Stomach (tissue), 19 donors: ENCODE measurements around the gene MTNR1B. TPM values are rescaled to one million over a fixed set of nuclear protein-coding genes. Genes with fewer than 3 reads are reported as not detected.

Experiments used
- DNase-seq, 2 donors: peaks; one replicate each; pipeline versions ENCODE4 v3.0.0 to v3.0.0-alpha.2; 2013 to 2019
- H3K27ac ChIP-seq, 5 donors: fragments of 200-600 bp in 4 of 5; sonication (generic) in 4 of 5; one replicate each; pipeline ENCODE4 v1.5.1; 2013 to 2019; ENCODE audit warnings: mild to moderate bottlenecking in 1 of 5, moderate library complexity in 1 of 5
- H3K27me3 ChIP-seq, 3 donors: fragments of 200-600 bp; sonication (generic); one replicate each; pipeline ENCODE4 v1.5.1; 2017 to 2019; ENCODE audit warnings: mixed run types in 1 of 3
- H3K36me3 ChIP-seq, 4 donors: fragments of 200-600 bp; sonication (generic); 1 replicate in 3 of 4; 2 replicates in 1 of 4; pipeline ENCODE4 v1.5.1; 2016 to 2019
- H3K4me1 ChIP-seq, 4 donors: fragments of 200-600 bp; sonication (generic); one replicate each; pipeline ENCODE4 v1.5.1; 2016 to 2019
- H3K4me3 ChIP-seq, 4 donors: fragments of 200-600 bp; sonication (generic) in 3 of 4; one replicate each; pipeline ENCODE4 v1.5.1; 2016 to 2019; ENCODE audit warnings: mild to moderate bottlenecking in 1 of 4
- H3K9me3 ChIP-seq, 4 donors: fragments of 200-600 bp; sonication (generic); one replicate each; pipeline ENCODE4 v1.5.1; 2016 to 2019
- EP300 ChIP-seq: sonication (generic); formaldehyde crosslinking; IDR thresholded peaks from one replicate; pipeline ENCODE4 v1.6.1; 2017; ENCODE audit warnings: antibody characterized with exemption
- POLR2A ChIP-seq, 4 donors: fragments of 450-650 bp; IDR thresholded peaks; one replicate each; pipeline ENCODE4 v1.6.1; 2016; ENCODE audit warnings: antibody characterized with exemption in 4 of 4, control low read depth in 2 of 4, mild to moderate bottlenecking in 1 of 4, moderate library complexity in 1 of 4
- POLR2AphosphoS5 ChIP-seq, 3 donors: sonication (generic); formaldehyde crosslinking; IDR thresholded peaks; one replicate each; pipeline ENCODE4 v1.6.1; 2016; ENCODE audit warnings: antibody characterized with exemption in 3 of 3
- WGBS, 5 donors: extraction: QIAGEN DNeasy Blood & Tissue Kit in 3 of 5; methylation state at CpG; one replicate each; pipeline versions ENCODE4 v1.1.5 to v1.1.7; 2013 to 2018; 5-methylcytosine and 5-hydroxymethylcytosine counted together
- intact Hi-C: fragments of 100-400 bp; cut with DNase I; formaldehyde crosslinking; loops from one replicate; pipeline ENCODE4 v1.15.1; 2023; ENCODE audit warnings: low total_unique reads
- long read RNA-seq, 10 donors: transcript quantifications; one replicate each; lab custom pipeline, GENCODE V29; 2026
- polyA plus RNA-seq, 3 donors: library from polyadenylated mRNA; stranded (reverse); fragments of 200-250 nt; gene quantifications; one replicate each; pipeline ENCODE4 v1.2.3, GENCODE V29; 2013
- total RNA-seq, 5 donors: library from RNA; depleted of rRNA; stranded (reverse); fragments of >200 nt; gene quantifications; one replicate each; pipeline versions ENCODE4 v1.1.0 to v1.2.3, GENCODE V29; 2014 to 2016
- TF ChIP-seq, protein P1 (sequence below), 7 experiments: fragments of 450-650 bp in 4 of 7; fragments of 200-600 bp in 3 of 7; sonication (generic) in 3 of 7; IDR thresholded peaks; one replicate each; pipeline ENCODE4 v1.5.1; 2016 to 2019; ENCODE audit warnings: antibody characterized with exemption in 7 of 7, control low read depth in 2 of 7, mild to moderate bottlenecking in 1 of 7
- donor health status: healthy with polysubstance abuse.
- donor health status: Bipolar disorder and iron deficiency.
- donor health status: healthy.

Gene MTNR1B
- total RNA-seq = 1 to 10 TPM in 1 of 5 donors, not detected in 4; 1.0 TPM
- polyA plus RNA-seq = not detected
- long read RNA-seq, donor 1 = 0 reads
- long read RNA-seq, donor 2, partial matches to known transcripts = 0 of 1 reads
- long read RNA-seq, donor 2, other reads (novel, unspliced or antisense) = 0 of 1 reads
- long read RNA-seq, donor 3 = 0 reads
- long read RNA-seq, donor 4 = 0 reads
- long read RNA-seq, donor 5 = 0 reads
- long read RNA-seq, donor 6 = 0 reads
- long read RNA-seq, donor 7 = 0 reads
- long read RNA-seq, donor 8 = 0 reads
- long read RNA-seq, donor 9 = 0 reads
- long read RNA-seq, donor 10 = 0 reads

- no peaks in the 10 kb centered on the region for H3K36me3 ChIP-seq
- intact Hi-C loops = no loop called here
- no peak within 1 kb of the TSS for H3K27ac ChIP-seq
- DNase-seq = peak in 1 of 2 donors; percentile 39
- no peak for TF ChIP-seq POLR2AphosphoS5 (IDR thresholded peaks at IDR 0.05)
- TF ChIP-seq, protein P1, sequence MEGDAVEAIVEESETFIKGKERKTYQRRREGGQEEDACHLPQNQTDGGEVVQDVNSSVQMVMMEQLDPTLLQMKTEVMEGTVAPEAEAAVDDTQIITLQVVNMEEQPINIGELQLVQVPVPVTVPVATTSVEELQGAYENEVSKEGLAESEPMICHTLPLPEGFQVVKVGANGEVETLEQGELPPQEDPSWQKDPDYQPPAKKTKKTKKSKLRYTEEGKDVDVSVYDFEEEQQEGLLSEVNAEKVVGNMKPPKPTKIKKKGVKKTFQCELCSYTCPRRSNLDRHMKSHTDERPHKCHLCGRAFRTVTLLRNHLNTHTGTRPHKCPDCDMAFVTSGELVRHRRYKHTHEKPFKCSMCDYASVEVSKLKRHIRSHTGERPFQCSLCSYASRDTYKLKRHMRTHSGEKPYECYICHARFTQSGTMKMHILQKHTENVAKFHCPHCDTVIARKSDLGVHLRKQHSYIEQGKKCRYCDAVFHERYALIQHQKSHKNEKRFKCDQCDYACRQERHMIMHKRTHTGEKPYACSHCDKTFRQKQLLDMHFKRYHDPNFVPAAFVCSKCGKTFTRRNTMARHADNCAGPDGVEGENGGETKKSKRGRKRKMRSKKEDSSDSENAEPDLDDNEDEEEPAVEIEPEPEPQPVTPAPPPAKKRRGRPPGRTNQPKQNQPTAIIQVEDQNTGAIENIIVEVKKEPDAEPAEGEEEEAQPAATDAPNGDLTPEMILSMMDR (IDR thresholded peaks at IDR 0.05) = no peak
- no peak for TF ChIP-seq EP300
- no peak for TF ChIP-seq POLR2A (IDR thresholded peaks at IDR 0.05)
- H3K27me3 ChIP-seq = peaks cover 0 to 21% (median 13%) of the 10 kb centered on the region in 3 donors
- peak within 1 kb of the TSS; percentile 25 to 37 (median 31) for H3K4me3 ChIP-seq
- H3K9me3 ChIP-seq = no peaks in the 10 kb centered on the region
- 6 to 11% (median 7%) methylated on average over 48 to 58 of the region's 58 CpGs for WGBS, 5 donors
- peaks cover 5 to 14% (median 8%) of the 10 kb centered on the region in 4 donors for H3K4me1 ChIP-seq
These were observed at the start of gene MTNR1B for GRCh38 chr11:92969634-92970347. MTNR1B (plus strand) TSS chr11:92969651; CDS start chr11:92969726, 75 bp downstream.

DNA sequence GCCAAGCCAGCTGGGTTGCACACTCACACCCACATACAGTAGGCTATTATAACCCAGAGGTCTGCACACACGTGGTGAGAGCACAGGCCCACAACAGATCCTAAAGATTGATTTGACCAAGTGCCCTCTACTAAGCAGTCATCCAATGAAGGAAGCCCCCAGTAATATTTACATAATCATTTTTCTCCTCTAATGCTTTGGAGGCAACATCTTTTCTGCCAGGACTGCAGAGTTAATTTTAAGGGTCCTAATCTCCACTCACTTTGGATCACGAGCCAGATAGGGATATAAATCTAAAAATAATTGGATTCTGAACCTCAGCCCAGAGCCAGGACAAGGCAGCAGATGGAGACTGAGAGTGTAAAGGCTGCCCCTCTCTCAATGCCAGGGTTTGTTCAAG lies 49.1 kb upstream of the MTNR1B start:
- 23 to 36% (median 27%) methylated on average over 2 of the region's 2 CpGs for WGBS, 5 donors
- H3K27me3 ChIP-seq = no peaks in the 10 kb centered on the region

GRCh38 chr11:92922731-92923130 lies 46.7 kb upstream of the MTNR1B start:
- Histone ChIP-seq H3K27ac (no peak overlapping the region), H3K4me1 (no peaks in the 10 kb centered on the region), H3K4me3 (no peak overlapping the region), H3K36me3 (no peaks in the 10 kb centered on the region), H3K9me3 (peaks cover 0 to 18% (median 10%) of the 10 kb centered on the region in 4 donors), H3K27me3 (no peaks in the 10 kb centered on the region)
- TF ChIP-seq EP300 = no peak
- TF ChIP-seq POLR2AphosphoS5 (IDR thresholded peaks at IDR 0.05) = no peak
- no peak for TF ChIP-seq POLR2A (IDR thresholded peaks at IDR 0.05)
- TF ChIP-seq, protein P1 (IDR thresholded peaks at IDR 0.05) = no peak
- DNase-seq = no peak
- WGBS, 5 donors = 9 to 32% (median 28%) methylated on average over 1 of the region's 1 CpG
- intact Hi-C loops = no loop called here

More for the DNA sequence above, 49.1 kb upstream of the MTNR1B start:
- no peaks in the 10 kb centered on the region for H3K4me1 ChIP-seq
- intact Hi-C loops = no loop called here
- DNase-seq = peak in 1 of 2 donors; percentile 17
- no peak overlapping the region for H3K27ac ChIP-seq
- peaks cover 0 to 7% (median 5%) of the 10 kb centered on the region in 4 donors for H3K9me3 ChIP-seq
- no peak overlapping the region for H3K4me3 ChIP-seq
- H3K36me3 ChIP-seq = no peaks in the 10 kb centered on the region
- TF ChIP-seq POLR2AphosphoS5 (IDR thresholded peaks at IDR 0.05) = no peak
- TF ChIP-seq EP300 = no peak
- TF ChIP-seq, protein P1 (IDR thresholded peaks at IDR 0.05) = no peak
- no peak for TF ChIP-seq POLR2A (IDR thresholded peaks at IDR 0.05)

GRCh38 chr11:92929246-92929645 lies 40.2 kb upstream of the MTNR1B start:
- WGBS, 5 donors = 85 to 93% (median 89%) methylated on average over 3 of the region's 3 CpGs
- DNase-seq = no peak
- intact Hi-C loops = no loop called here

More at GRCh38 chr11:92929246-92929645, 40.2 kb upstream of the MTNR1B start:
- Histone ChIP-seq H3K27me3 (no peaks in the 10 kb centered on the region), H3K4me3 (no peak overlapping the region), H3K4me1 (no peaks in the 10 kb centered on the region), H3K9me3 (peaks cover 0 to 18% (median 10%) of the 10 kb centered on the region in 4 donors), H3K27ac (no peak overlapping the region), H3K36me3 (no peaks in the 10 kb centered on the region)
- TF ChIP-seq, protein P1 (IDR thresholded peaks at IDR 0.05) = no peak
- TF ChIP-seq POLR2A (IDR thresholded peaks at IDR 0.05) = no peak
- TF ChIP-seq POLR2AphosphoS5 (IDR thresholded peaks at IDR 0.05) = no peak
- no peak for TF ChIP-seq EP300
